Measurements from ENCODE around the gene ZNF500. TPM values are rescaled to one million over a fixed set of nuclear protein-coding genes. Genes with fewer than 3 reads are reported as not detected.

ZNF500 gene
- total and polyA plus RNA-seq, 7 donors = 4.2 to 14.4 (median 11.4) TPM

GRCh38 chr16:4700997-4701743 lies 65.8 kb downstream of the ZNF500 start:
- DNase-seq = no peak
- 56 to 80% methylated on average over 33 of the region's 33 CpGs for WGBS, 2 donors
- no peaks in the 10 kb centered on the region for H3K9me3 ChIP-seq
- TF ChIP-seq POLR2A (IDR thresholded peaks at IDR 0.05) (no peak), POLR2AphosphoS5 (IDR thresholded peaks at IDR 0.05) (no peak), EP300 (IDR thresholded peaks at IDR 0.05) (no peak), CTCF (IDR thresholded peaks at IDR 0.05) (no peak)
- no peaks in the 10 kb centered on the region for H3K27me3 ChIP-seq
- H3K4me1 ChIP-seq = peaks cover 0 to 6% (median 2%) of the 10 kb centered on the region in 4 donors
- intact Hi-C loops (cut with DNase I) = no loop called here
- no peak overlapping the region for H3K27ac ChIP-seq
- H3K4me3 ChIP-seq = no peak overlapping the region
- H3K36me3 ChIP-seq = peaks cover 41 to 97% (median 51%) of the 10 kb centered on the region in 4 donors

- intact Hi-C loops (cut with DNase I) = no loop called here
Observed at GRCh38 chr16:4700380-4700996, 66.5 kb downstream of the ZNF500 start.

GRCh38 chr16:4699046-4699556 lies 67.9 kb downstream of the ZNF500 start:
- no peak for TF ChIP-seq EP300 (IDR thresholded peaks at IDR 0.05)
- no peak for TF ChIP-seq CTCF (IDR thresholded peaks at IDR 0.05)
- peaks cover 0 to 27% (median 22%) of the 10 kb centered on the region in 4 donors for H3K4me1 ChIP-seq
- peaks cover 32 to 88% (median 43%) of the 10 kb centered on the region in 4 donors for H3K36me3 ChIP-seq
- WGBS, 2 donors = 93 to 94% methylated on average over 19 of the region's 19 CpGs
- no peak overlapping the region for H3K4me3 ChIP-seq
- no peak overlapping the region for H3K27ac ChIP-seq
- no peak for DNase-seq
- no peaks in the 10 kb centered on the region for H3K9me3 ChIP-seq
- intact Hi-C loops (cut with DNase I) = no loop called here
- no peaks in the 10 kb centered on the region for H3K27me3 ChIP-seq

More at GRCh38 chr16:4700380-4700996, 66.5 kb downstream of the ZNF500 start:
- H3K4me3 ChIP-seq = no peak overlapping the region
- no peaks in the 10 kb centered on the region for H3K9me3 ChIP-seq
- WGBS, 2 donors = 93 to 94% methylated on average over 13 of the region's 13 CpGs
- no peak overlapping the region for H3K27ac ChIP-seq
- no peak for TF ChIP-seq EP300 (IDR thresholded peaks at IDR 0.05)
- no peak for TF ChIP-seq CTCF (IDR thresholded peaks at IDR 0.05)
- TF ChIP-seq POLR2A (IDR thresholded peaks at IDR 0.05) = no peak
- no peak for DNase-seq
- H3K4me1 ChIP-seq = peaks cover 0 to 13% (median 8%) of the 10 kb centered on the region in 4 donors
- H3K27me3 ChIP-seq = no peaks in the 10 kb centered on the region
- H3K36me3 ChIP-seq = peaks cover 41 to 100% (median 55%) of the 10 kb centered on the region in 4 donors

- DNase-seq = no peak
- Histone ChIP-seq H3K4me3 (no peak overlapping the region), H3K36me3 (peaks cover 27 to 82% (median 39%) of the 10 kb centered on the region in 4 donors), H3K27ac (no peak overlapping the region), H3K9me3 (no peaks in the 10 kb centered on the region), H3K4me1 (peaks cover 0 to 30% (median 22%) of the 10 kb centered on the region in 4 donors), H3K27me3 (no peaks in the 10 kb centered on the region)
- 94 to 95% methylated on average over 36 of the region's 36 CpGs for WGBS, 2 donors
- no peak for TF ChIP-seq EP300 (IDR thresholded peaks at IDR 0.05)
- intact Hi-C loops (cut with DNase I) = no loop called here
Observed at GRCh38 chr16:4698321-4699045, 68.5 kb downstream of the ZNF500 start.

Small RNA genes lying within 50 kb of the gene (small RNA-seq; reads per million reads assigned to genes)
- 0 reads per million in 3 donors for gene RF00017

Other genes with a start within 250 kb of the ZNF500 start
- 10 to 100 TPM; 12.8 to 22.4 (median 18.6) TPM for gene CDIP1, start 228.4 kb downstream of the ZNF500 start, total RNA-seq
- 10 to 100 TPM; 10.8 to 16.2 (median 16.1) TPM for gene CDIP1, start 228.4 kb downstream of the ZNF500 start, polyA plus RNA-seq
- under 1 TPM in 2 of 4 donors, not detected in 2; under 0.01 to 0.16 TPM for gene C16orf96, start 210.8 kb downstream of the ZNF500 start, total RNA-seq
- under 1 TPM in 1 of 3 donors, not detected in 2; 0.09 TPM for gene C16orf96, start 210.8 kb downstream of the ZNF500 start, polyA plus RNA-seq
- 10 to 100 TPM in 3 of 4 donors, 1 to 10 TPM in 1; 7.6 to 20.2 (median 14.1) TPM for gene UBALD1, start 152.3 kb downstream of the ZNF500 start, total RNA-seq
- gene UBALD1, start 152.3 kb downstream of the ZNF500 start, polyA plus RNA-seq = 10 to 100 TPM; 10.4 to 22.9 (median 12.6) TPM
- 10 to 100 TPM; 18.4 to 37.9 (median 31.0) TPM for gene MGRN1, start 142.3 kb downstream of the ZNF500 start, total RNA-seq
- 10 to 100 TPM; 16.8 to 34.5 (median 23.4) TPM for gene MGRN1, start 142.3 kb downstream of the ZNF500 start, polyA plus RNA-seq
- gene NUDT16L1, start 73.6 kb downstream of the ZNF500 start, total RNA-seq = 10 to 100 TPM; 16.6 to 21.8 (median 18.6) TPM
- gene NUDT16L1, start 73.6 kb downstream of the ZNF500 start, polyA plus RNA-seq = 10 to 100 TPM; 53.7 to 75.1 (median 61.9) TPM
- gene ANKS3, start 32.9 kb downstream of the ZNF500 start, total RNA-seq = 10 to 100 TPM; 20.3 to 30.7 (median 23.8) TPM
- gene ANKS3, start 32.9 kb downstream of the ZNF500 start, polyA plus RNA-seq = 10 to 100 TPM in 1 of 3 donors, 1 to 10 TPM in 2; 3.9 to 20.8 (median 9.6) TPM
- under 1 TPM; 0.14 to 0.83 (median 0.43) TPM for gene DNAAF8, start 32.6 kb downstream of the ZNF500 start, total RNA-seq
- gene DNAAF8, start 32.6 kb downstream of the ZNF500 start, polyA plus RNA-seq = 1 to 10 TPM in 1 of 3 donors, under 1 TPM in 2; 0.60 to 1.2 (median 0.73) TPM
- not detected for gene SEPTIN12, start 21.2 kb upstream of the ZNF500 start, total RNA-seq
- 1 to 10 TPM in 1 of 3 donors, not detected in 2; 2.5 TPM for gene SEPTIN12, start 21.2 kb upstream of the ZNF500 start, polyA plus RNA-seq
- not detected for gene SMIM22, start 28.2 kb upstream of the ZNF500 start, total RNA-seq
- gene SMIM22, start 28.2 kb upstream of the ZNF500 start, polyA plus RNA-seq = 1,000 to 10,000 TPM in 2 of 3 donors, 100 to 1,000 TPM in 1; 848 to 2,006 (median 1,963) TPM
- gene ROGDI, start 35.5 kb upstream of the ZNF500 start, total RNA-seq = 10 to 100 TPM; 47.9 to 72.8 (median 58.3) TPM
- 10 to 100 TPM; 23.4 to 46.7 (median 25.2) TPM for gene ROGDI, start 35.5 kb upstream of the ZNF500 start, polyA plus RNA-seq
- gene GLYR1, start 80.1 kb upstream of the ZNF500 start, total RNA-seq = 10 to 100 TPM; 56.7 to 67.3 (median 59.9) TPM
- 10 to 100 TPM; 48.0 to 70.5 (median 70.3) TPM for gene GLYR1, start 80.1 kb upstream of the ZNF500 start, polyA plus RNA-seq
- gene UBN1, start 80.3 kb upstream of the ZNF500 start, total RNA-seq = 10 to 100 TPM; 16.4 to 27.7 (median 17.8) TPM
- gene UBN1, start 80.3 kb upstream of the ZNF500 start, polyA plus RNA-seq = 10 to 100 TPM in 2 of 3 donors, 1 to 10 TPM in 1; 8.4 to 24.1 (median 17.8) TPM
- gene PPL, start 170.0 kb upstream of the ZNF500 start, total RNA-seq = 10 to 100 TPM; 10.3 to 42.9 (median 37.0) TPM
- gene PPL, start 170.0 kb upstream of the ZNF500 start, polyA plus RNA-seq = 10 to 100 TPM in 1 of 3 donors, 1 to 10 TPM in 2; 4.6 to 27.0 (median 8.3) TPM
- gene SEC14L5, start 191.2 kb upstream of the ZNF500 start, total RNA-seq = 1 to 10 TPM in 1 of 4 donors, under 1 TPM in 3; 0.28 to 2.5 (median 0.65) TPM
- under 1 TPM; under 0.01 to 0.46 (median 0.35) TPM for gene SEC14L5, start 191.2 kb upstream of the ZNF500 start, polyA plus RNA-seq

Data from sigmoid colon (tissue), 7 donors.